ENCODE measurements around the gene FHL2. TPM values are rescaled to one million over a fixed set of nuclear protein-coding genes. Genes with fewer than 3 reads are reported as not detected.
A peak's percentile ranks its signal among the peaks of the same experiment; 100 is the strongest.

Gene FHL2
- total and polyA plus RNA-seq, 8 donors, result 1.4 to 9.1 (median 3.9) TPM

GRCh38 chr2:105401867-105402266, 3.0 kb upstream of the FHL2 start:
- no peak for FAIRE-seq
- ATAC-seq, result no peak
- Histone ChIP-seq H3K27me3 (peaks cover 0 to 7% (median 0%) of the 10 kb centered on the region in 4 donors), H3K4me1 (peaks cover 0 to 4% (median 0%) of the 10 kb centered on the region in 3 donors), H3K36me3 (no peaks in the 10 kb centered on the region), H3K9me3 (no peaks in the 10 kb centered on the region), H3K27ac (no peak overlapping the region), H3K4me3 (no peak overlapping the region)
- TF ChIP-seq CTCF (IDR thresholded peaks at IDR 0.05), result no peak
- no peak for DNase-seq
- intact Hi-C loops (cut with DNase I), result no loop called here
- WGBS, 2 donors, result 72 to 87% methylated on average over 7 of the region's 7 CpGs

GRCh38 chr2:105400138-105400540, 1.3 kb upstream of the FHL2 start:
- TF ChIP-seq CTCF (IDR thresholded peaks at IDR 0.05), result no peak
- 89 to 91% methylated on average over 7 of the region's 7 CpGs for WGBS, 2 donors
- Histone ChIP-seq H3K9me3 (no peaks in the 10 kb centered on the region), H3K27me3 (peaks cover 0 to 7% (median 0%) of the 10 kb centered on the region in 4 donors), H3K4me1 (peaks cover 0 to 4% (median 0%) of the 10 kb centered on the region in 3 donors), H3K36me3 (no peaks in the 10 kb centered on the region), H3K4me3 (no peak overlapping the region), H3K27ac (no peak overlapping the region)
- FAIRE-seq, result no peak
- ATAC-seq, result no peak
- DNase-seq, result no peak
- intact Hi-C loops (cut with DNase I), result no loop called here

- peaks cover 0 to 7% (median 0%) of the 10 kb centered on the region in 4 donors for H3K27me3 ChIP-seq
- WGBS, 2 donors, result 34 to 35% methylated on average over 38 of the region's 38 CpGs
- no peak for TF ChIP-seq CTCF (IDR thresholded peaks at IDR 0.05)
- ATAC-seq (no peak), DNase-seq (no peak), FAIRE-seq (no peak)
- peak overlapping the region in 1 of 4 donors; percentile 57 for H3K27ac ChIP-seq
- H3K36me3 ChIP-seq, result no peaks in the 10 kb centered on the region
- peaks cover 0 to 4% (median 0%) of the 10 kb centered on the region in 3 donors for H3K4me1 ChIP-seq
- H3K4me3 ChIP-seq, result peak overlapping the region in 3 of 4 donors; percentile 0 to 47 (median 34)
- no peaks in the 10 kb centered on the region for H3K9me3 ChIP-seq
- intact Hi-C loops (cut with DNase I), result no loop called here
These were observed 483 bp upstream of the FHL2 start for GRCh38 chr2:105399207-105399861.

GRCh38 chr2:105397953-105398335, 907 bp downstream of the FHL2 start:
- intact Hi-C loops (cut with DNase I), result no loop called here

More at GRCh38 chr2:105397953-105398335, 907 bp downstream of the FHL2 start:
- ATAC-seq (no peak), FAIRE-seq (no peak), DNase-seq (no peak)
- Histone ChIP-seq H3K27ac (peak overlapping the region in 1 of 4 donors; percentile 57), H3K9me3 (no peaks in the 10 kb centered on the region), H3K27me3 (peaks cover 0 to 7% (median 0%) of the 10 kb centered on the region in 4 donors), H3K4me3 (peak overlapping the region in 2 of 4 donors; percentile 0 to 47), H3K4me1 (peaks cover 0 to 4% (median 0%) of the 10 kb centered on the region in 3 donors), H3K36me3 (no peaks in the 10 kb centered on the region)
- no peak for TF ChIP-seq CTCF (IDR thresholded peaks at IDR 0.05)
- WGBS, 2 donors, result 74 to 81% methylated on average over 6 of the region's 6 CpGs
